OCI-M2 (cell line): ENCODE results near the gene CENPM.
"Not testable (repeated sequence)": the region's sequence is repeated elsewhere in the genome, so short reads cannot be mapped to it uniquely, and the experiment has no call there.

ENCODE experiments used
- DNase-seq: peaks from one replicate; lab custom pipeline; 2025; ENCODE audit not compliant: unreplicated experiment; lab: John Stamatoyannopoulos, UW

The CENPM gene

DNA sequence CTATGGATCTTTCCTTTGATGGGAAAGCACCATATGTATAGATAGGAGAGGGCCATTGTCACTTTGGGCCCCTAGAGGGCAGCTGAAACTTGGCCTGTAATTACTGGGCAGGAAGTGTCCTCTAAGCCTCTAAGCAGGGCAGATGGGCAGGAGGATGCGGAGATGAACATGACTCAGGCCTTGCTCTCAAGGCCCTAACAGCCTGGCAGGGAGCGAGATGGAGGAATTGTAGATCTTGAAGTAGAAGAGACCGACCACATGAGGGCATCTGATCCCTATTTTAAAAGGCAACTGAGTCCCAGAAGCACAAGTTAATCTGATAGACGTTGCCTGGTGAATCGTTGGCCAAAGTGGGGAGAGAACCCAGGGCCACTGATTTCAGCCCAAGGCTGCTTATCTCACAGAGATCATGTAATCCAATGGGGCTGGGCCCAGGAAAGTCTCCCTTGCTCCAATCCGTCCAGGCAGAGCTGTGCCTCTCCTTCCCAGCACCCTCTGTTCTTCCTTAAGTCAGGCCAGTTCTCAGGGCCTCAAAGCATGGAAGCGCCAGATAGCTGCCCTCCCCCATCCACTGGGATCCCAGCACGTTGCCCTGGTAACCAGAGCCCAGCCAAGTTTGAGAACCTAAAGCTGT is 19.8 kb upstream of the CENPM start:
- DNase-seq = no peak

DNA sequence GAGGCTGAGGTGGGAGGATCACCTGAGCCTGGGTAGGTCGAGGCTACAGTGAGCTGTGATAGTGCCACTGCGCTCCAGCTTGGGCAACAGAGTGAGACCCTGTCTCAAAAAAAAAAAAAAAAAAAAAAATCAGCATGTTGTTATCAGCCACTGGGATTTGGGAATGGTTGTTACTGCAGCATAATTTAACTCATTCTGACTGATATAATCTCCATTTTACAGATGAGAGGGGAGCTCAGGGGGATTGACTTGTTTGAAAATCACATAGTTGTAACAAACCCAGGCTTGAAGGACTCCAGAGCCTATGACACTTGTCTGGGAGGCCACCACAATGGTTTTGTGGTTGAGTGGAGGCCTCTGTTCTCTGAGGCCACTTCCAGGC is 19.3 kb upstream of the CENPM start:
- no peak for DNase-seq

DNA sequence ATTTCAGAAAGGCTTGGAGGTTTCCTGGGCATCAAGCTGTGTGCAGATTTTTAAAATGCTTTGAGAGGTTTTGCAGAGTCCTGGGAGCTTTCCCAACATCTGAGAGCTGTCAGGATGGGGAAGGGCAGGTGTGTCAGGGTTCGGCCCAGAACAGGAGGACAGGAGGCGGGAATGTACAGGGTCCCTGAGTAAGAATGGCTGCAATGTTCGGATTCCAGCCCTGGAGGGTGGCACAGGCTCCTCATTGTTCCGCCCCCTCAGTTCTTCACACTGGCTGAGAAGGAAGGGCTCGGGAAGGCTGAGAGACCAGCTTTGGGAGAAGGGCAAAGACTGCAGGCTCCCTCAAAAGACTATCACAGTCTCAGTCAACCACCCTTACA is 17.1 kb upstream of the CENPM start:
- DNase-seq = no peak

DNA sequence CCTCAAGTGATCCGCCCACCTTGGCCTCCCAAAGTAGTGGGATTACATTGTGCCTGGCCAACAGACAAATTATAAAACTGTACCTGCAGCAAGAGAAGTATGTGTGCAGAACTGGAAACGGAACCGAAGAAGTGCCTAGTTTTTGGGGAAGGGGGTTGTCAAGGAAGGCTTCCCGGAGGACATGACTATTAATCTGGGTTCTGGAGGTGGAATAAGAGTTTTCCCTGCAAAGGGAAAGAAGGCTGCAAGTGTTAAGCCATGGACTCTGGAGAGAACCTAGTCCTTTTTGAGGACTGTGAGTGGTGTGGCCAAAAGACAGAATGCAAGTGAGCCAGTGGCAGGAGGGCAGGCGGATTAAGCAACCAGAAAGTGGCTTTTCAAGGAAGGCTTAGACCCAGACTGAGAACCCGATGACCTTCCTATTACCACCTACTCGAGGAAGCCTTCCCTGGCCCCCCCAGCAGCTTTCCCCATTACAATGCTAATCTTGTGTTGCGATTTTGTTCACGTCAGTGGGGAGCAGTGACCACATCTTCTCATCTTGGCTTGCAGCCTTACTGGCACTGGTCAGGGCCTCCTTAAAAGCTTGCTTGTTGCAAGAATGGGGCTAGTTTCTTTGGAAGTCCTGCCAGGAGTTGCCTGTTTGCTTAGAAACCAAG is 16.6 kb upstream of the CENPM start:
- DNase-seq = no peak

DNA sequence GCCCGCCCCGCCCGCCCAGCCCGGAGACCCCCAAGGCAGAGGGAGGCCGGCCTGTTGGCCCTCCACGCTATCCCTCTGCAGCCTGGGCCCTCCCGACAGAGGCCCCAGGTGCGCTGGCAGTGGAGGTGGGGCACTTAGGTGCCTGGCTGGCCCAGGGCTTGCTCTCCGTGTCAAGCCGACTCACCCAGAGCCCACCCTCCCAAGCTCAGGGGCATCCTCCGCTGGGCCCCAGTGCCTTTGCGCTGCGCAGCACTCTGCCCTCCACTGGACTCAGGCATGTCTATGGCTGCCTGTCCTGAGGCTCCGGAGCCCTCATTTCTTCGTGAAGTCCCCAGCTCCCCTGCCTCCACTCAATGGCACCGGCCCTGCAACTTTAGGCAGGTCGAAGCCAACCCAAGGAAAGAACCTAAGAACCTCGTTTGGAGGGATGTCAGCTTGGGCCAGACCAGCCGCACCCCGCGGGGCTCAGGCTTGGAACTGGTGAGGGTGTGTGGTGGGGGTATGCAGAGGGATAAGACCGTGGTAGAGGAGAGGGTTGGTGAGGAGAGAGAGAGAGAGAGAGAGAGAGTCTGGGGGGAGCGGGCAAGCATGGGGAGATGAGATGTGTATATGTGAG is 11.1 kb upstream of the CENPM start:
- no peak for DNase-seq

DNA sequence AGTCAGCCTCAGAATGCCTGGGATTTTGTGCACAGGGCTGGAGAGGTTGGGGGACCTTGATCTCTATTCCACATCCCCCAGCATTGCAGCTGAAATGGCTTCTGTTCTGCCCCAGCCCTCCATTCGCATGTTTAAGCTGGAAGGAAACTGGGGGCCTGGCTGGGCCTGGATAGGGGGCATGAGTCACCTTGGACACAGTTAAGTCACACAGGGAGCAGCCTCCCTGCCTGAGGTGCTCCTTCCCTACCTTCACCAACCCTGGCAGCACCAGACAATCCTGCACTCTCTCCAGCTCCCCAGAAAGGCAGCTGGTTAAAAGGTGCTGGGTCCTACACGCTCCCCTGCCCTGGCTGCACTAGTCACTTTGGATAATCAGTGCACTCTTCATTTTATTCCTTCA is 5.8 kb upstream of the CENPM start:
- DNase-seq = no peak

DNA sequence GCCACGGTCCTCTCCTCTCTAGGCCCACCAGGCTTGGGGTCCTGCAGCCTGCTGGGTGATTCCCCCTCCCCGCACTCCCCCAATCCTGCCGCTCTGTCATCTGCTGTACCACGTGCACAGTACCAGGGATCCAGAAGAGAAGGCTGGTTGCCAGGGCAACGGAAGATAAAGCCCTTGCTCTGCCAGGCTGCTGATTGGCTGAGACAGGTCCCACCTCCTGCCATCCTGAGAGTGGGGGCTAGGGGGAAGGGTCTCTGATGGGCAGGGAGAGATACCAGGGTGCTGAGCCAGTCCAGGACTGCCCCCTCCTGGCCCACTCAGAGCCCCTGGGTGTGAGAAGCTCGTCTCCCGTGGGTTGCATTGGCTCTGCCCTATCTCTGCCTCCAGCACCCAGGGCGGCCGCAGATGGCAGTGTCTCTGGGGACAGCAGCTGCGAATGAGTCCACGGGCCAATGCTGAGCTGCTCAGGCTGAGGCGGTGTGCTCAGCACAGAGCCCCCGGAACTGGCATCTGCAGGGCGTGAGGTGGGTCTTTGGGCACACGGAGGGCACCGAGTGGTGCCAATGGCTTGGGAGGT is 5.0 kb upstream of the CENPM start, which contains the start of gene SMIM45:
Gene SMIM45 (plus strand): TSS at position 253 of the 577 bp plus-strand sequence.
- DNase-seq = no peak

DNA sequence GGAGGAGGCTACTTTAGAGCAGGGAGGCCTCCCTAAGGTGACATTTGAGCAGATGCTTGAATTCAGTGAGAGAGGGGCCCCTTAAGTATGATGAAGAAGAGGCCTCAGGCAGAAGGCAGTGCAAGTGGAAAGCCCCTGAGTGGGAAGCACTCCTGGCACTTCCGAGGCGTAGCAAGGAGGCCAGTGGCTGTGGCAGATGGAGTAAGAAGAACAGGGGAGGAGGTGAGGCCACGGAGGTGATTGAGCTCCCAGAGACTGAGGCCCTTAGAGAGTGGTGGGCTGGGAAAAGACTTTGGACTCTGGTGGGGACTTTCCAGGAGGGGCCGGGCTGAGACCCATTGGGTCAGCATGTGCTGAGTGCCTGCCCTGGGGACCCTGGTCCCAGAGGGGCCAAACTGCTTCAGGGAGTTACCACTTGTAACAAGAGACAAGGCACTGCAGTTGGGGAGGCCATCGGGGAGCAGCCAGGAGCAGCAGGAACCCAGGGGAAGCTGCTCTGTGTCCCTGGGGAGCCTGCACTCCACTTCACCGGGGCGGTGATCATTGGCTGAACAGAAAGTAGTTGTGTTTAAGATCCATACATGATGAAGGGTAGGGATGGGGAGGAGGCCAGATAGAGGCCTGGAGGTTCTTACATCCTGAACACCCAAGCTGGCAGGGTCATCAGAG is 2.5 kb upstream of the CENPM start:
- DNase-seq = no peak

DNA sequence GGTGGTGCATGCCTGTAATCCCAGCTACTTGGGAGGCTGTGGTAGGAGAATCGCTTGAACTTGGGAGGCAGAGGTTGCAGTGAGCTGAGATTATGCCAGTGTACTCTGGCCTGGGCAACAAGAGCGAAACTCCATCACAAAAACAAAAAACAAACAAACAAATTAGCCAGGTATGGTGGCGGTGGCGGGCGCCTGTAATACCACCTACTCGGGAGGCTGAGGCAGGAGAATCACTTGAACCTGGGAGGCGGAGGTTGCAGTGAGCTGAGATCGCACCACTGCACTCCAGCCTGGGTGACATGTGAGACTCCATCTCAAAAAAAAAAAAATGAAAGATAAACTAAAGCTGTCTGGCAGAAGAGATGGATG is 2.0 kb upstream of the CENPM start:
- DNase-seq = not testable (repeated sequence)

DNA sequence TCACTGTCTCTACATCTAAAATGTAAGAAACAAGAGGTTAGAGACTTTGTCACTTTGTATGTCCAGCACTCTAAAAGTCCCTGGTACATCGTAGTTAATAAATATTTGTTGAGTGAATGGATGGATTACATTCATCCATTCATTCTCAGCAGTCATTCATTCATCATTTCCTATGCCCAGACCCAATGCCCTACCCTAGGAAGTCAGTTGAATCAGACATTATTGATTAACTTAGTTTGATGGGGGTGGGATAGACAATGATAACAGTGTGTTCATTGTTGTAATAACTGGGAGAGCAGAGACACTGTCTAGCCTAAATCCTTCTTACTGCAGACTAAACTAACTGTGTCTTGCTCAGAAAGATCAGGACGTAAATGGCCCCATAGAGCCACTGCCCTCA is 1.2 kb upstream of the CENPM start:
- DNase-seq = no peak

DNA sequence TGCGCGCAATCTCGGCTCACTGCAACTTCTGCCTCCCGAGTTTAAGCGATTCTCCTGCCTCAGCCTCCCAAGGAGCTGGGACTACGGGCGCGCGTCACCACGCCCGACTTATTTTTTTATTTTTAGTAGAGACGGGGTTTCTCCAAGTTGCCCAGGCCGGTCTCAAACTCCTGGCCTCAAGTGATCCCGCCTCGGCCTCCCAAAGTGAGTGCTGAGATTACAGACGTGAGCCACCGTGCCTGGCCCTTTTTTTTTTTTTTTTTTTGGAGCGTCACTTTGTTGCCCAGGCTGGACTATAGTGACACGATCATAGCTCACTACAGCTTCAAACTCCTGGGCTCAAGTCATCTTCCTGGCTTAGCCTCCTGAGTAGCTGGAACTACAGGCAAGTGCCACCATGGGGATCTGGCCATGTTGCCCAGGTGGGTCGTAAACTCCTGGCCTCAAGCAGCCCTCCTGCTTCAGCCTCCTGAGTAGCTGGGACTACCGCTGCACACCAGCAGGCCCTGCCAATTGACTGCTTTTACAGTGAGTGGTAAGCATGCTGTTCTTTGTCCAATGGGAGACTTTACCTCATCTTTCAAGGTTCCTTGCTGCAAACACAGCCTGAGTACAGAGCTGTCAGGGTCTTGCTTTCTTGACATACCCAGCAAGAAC is 600 bp upstream of the CENPM start:
- DNase-seq = no peak

DNA sequence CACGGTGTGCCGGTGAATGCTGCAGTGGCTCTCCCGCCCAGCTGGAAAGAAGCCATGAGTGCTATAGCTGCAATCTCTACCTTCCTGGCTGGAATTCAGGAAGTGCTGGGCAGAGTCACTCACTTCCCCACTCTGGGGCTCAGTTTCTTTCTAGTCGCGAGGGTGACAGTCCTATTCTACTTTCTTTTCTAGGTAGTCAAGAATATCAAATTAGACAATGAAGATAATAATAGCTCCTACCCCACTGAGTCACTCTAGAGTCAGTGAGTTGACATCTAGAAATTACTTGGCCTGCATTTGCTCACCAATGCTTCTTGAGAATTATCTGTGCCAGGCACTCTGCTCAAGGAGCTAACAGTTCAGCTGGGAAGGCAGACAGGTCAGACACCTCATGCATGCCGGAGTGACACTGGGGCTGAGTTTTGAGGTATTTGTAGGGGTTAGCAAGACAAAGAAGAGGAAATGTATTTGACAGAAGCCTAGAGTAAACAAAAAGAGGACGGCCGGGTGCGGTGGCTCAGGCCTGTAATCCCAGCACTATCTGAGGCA is 3.2 kb downstream of the CENPM start:
- no peak for DNase-seq

DNA sequence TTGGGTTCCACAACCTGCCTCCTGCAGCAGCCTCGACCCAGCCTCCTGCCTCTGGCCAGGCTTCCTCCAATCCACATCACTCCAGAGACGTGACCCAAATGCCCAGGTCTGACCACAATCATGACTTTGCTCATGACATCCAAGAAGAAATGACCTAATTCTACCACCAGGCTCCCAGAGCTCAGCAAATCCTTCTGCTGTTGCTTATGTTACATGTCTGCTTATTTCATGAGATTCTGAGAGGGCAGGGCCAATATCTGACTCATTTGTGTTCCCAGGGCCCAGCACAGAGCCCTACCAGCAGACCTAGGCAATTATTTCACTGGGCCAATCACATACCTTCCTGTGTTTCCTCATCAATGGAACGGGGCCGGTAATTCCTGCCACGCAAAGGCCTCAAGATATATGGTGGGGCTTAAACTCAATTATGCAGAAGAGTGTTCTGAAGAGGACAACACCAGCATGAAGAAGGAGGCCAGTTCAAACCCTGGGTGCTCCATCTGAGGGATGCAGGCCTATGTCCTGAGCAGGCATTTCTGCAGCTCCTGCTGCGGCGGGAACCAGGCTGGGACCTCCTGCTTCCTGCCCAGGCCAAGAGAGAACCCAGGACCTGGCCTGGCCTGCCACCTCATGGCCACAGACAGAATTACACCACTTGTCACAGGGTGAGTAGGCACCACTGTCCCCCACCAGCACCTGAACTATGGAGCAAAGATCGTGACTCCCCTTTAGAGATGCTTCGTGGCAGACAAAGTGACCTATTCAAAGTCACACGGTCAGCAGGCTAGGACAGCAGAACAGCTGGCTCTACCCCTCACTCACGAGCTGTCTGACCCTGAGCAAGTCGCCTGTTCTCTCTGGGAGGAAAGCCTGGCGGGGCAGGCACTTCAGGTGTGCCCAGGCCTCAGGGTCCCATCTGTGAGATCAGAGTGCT is 5.9 kb downstream of the CENPM start:
- no peak for DNase-seq

DNA sequence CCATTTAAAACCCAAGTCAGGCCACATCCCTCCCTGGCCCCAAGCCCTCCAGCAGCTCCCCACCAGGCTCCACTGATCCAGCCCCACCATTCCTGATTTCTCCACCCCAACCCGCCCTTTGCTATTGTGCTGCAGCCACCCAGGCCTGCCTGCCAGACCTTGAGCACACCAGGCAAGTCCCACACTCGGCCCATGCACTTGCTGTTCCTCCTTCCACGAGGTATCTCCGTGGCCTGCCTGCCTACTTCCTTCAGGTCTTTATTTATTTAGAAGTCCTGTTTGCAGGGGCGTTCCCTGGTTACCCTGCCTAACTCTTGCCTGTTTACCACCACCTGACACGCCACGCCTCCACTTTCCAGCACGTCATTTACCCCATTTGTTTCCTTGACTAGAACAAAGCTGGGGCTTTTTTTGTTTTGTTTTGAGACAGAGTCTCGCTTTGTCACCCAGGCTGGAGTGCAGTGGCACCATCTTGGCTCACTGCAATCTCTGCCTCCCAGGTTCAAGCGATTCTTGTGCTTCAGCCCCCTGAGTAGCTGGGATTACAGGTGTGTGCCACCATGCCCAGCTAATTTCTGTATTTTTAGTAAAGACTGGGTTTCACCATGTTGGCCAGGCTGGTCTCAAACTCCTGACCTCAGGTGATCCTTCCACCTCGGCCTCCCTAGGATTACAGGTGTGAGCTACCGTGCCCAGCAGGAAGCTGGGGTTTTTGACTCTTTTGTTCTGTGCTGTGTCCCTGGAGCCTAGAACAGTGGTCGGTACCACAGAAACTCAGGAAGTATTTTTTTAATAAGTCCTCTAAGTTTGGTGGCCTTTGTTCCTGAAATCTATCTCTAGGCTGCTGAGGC is 6.7 kb downstream of the CENPM start:
- DNase-seq = no peak

DNA sequence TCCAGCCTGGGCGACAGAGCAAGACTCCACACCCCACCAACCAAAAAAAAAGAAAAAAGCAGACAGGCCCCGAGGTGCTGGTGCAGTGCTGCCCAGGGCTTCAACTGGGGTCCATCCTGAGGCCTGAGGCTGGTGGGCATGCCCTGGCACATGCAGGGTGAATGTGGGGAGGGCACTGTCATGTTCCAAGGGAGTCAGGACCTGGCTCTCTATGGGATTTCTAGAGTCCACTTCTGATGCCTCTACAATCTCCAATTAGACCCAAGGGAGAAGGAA is 10.1 kb downstream of the CENPM start:
- no peak for DNase-seq

DNA sequence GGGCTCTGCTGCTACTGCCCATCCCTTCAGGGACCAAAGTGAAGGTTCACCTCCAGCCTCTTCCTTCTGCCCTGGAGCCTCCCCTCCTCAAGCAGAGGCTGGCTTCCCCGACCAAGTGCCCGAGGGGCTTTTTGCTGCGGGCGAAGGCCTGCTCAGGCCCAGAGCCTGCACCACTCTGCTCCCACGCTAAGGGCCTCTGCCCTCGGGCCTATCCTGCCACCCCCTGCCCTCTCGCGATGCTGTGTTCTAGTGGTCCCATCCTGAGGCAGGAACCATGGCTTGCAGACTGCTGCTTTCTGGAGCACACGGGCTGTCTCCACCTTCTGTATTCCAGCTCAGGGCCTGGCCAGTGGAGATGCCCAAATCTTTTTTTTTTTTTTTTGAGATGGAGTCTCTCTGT is 11.4 kb downstream of the CENPM start:
- no peak for DNase-seq

DNA sequence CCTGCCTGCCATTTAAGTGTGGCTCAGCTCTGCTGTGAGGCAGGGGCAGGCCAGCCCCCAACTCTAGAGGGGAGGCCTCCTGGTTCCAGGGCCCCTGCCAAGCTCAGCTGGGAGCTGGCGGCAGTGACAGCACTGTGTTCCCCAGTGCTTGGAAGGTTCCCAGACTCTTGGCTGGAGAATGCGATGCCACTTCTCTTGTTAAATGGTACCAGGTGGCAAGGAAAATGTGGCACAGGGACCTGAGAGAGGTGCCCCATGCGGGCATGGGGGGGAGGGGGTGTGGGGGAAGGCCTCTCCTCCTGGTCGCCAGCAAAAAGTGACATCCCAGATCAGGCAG is 12.0 kb downstream of the CENPM start:
- no peak for DNase-seq

DNA sequence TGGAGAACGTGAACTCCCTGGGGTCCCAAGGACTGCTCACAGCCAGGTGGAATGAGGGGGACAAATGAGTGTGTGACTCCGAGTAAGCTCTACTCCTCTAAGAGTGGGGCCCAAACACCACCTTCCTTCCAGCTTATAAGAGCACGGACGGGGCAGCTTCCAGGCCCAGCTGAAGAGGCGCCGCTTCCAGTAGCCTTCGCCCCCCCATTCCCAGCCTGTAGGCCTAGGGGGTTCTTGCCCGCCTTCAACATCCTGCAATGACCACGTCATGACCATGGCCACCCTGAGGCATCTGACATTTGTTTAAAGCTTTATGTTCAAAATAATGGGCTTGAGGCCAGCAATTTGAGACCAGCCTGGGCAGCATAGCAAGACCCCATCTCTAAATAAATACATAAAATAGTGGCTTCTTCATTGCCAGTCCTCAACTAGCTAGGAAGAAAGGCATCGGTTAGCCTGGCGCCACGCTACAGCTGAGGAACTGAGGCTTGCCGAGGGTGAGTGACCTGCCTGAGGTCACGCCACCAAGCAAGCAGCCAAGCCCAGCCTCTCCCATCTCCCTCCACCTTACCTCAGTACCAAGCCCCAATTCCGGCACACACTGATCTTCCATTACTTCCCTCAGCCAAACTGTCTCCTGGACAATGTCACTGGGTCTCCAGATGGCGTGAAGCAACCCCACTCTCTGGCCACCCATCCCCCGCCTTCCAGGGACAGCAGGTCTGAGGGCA is 12.5 kb downstream of the CENPM start:
- DNase-seq = no peak
